IPS-NIHi7 (cell line): ENCODE measurements around the gene PAPSS1.
"Not testable (repeated sequence)": the region's sequence is repeated elsewhere in the genome, so short reads cannot be mapped to it uniquely, and the experiment has no call there.

Source experiments
- DNase-seq: peaks from one replicate; pipeline ENCODE4 v3.0.0; 2012; ENCODE audit warnings: mixed read lengths; ENCODE audit errors: extremely low spot score

Gene PAPSS1

DNA sequence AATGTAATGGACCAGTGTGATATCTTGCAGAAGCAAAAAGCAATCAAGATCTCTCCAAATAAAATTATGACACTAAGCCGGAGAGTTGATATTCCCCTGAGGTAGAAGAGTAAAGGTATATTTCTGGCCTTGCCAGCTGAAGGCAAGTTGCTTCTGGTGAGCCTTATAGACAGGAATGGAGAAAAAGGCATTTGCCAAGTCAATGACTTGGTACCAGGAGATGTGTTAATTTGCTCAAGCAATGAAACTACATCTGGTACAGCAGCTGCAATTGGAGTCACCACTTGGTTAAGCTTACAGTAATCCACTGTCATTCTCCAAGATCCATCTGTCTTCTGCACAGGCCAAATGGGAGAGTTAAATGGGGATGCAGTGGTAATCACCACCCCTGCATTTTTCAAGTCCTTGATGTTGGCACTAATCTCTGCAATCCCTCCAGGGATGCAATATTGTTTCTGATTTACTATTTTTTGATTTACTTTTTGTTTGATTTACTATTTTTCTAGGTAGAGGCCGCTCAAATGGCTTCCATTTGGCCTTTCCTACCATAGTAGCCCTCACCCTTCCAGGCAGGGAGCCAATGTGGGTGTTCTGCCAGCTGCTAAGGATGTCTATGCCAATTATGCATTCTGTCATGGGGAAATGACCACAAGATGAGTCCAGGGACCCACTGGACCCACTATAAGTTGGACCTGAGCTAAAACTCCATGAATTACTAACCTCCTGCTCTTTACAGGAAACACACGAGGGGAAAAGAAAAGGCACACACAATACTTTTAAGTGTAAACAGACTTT, 6.3 kb upstream of the PAPSS1 start:
- DNase-seq, result not testable (repeated sequence)

DNA sequence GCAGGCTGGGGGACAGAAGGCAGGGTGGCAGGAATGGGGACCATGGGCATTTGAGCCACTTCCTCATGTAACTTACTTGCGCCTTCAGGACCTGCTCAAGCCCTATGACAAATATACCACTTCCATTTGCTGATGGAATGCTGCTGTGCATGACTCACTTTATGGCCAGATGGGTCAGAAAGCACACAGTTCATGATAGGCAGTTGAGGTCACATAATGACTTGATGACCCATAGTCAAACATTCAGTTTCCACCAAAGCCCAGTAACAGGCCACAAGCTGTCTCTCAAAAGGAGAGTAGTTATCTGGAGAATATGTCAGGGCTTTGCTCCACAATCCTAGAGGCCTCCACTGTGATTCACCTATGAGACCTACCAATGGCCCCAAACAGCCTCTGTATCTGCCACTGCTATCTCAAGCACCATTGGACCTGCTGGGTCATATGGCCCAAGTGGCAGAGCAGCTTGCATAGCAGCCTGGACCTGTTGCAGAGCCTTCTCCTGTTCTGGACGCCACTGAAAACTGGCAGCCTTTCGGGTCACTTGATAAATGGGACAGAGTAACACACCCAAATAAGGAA, 5.3 kb upstream of the PAPSS1 start:
- no peak for DNase-seq

GRCh38 chr4:107723331-107723730, 3.3 kb upstream of the PAPSS1 start:
- DNase-seq, result not testable (repeated sequence)

DNA sequence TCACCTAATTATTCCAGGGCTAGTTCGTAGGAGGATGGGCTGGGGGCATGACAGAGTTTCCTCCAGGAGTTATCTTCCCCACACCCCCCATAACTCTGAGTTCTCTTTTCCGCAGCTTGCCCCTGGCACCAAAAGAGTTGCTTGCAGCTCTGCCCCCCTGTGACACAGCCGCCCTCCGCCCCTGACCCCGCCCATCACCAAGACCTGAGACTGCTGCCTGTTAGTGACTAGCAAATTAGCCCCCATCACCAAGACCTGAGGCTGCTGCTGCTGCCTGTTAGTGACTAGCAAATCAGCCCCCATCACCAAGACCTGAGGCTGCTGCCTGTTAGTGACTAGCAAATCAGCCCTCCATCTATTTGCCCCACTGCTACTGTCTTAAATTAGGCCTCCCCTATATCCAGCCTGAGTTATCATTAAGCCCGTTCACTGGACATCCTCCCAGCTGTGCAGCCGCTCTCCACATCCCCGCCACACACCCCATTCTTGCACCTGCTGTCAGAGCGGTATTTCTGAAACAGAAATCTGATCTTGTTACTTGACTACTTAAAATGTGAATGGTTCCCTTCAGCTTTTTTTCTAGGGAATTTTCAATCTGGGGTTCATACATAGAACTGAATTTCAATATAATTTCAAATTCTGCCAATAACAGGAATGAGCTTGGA, 1.5 kb upstream of the PAPSS1 start:
- DNase-seq, result peak; percentile 36

- peak; percentile 55 for DNase-seq
These were observed 670 bp downstream of the PAPSS1 start for GRCh38 chr4:107719207-107719921.

GRCh38 chr4:107718351-107718965, 1.6 kb downstream of the PAPSS1 start:
- DNase-seq, result no peak

- no peak for DNase-seq
These were observed 5.8 kb downstream of the PAPSS1 start for GRCh38 chr4:107714256-107714655.

- no peak for DNase-seq
These were observed 7.8 kb downstream of the PAPSS1 start for GRCh38 chr4:107712236-107712635.

GRCh38 chr4:107711831-107712230, 8.2 kb downstream of the PAPSS1 start:
- no peak for DNase-seq

- no peak for DNase-seq
These were observed 9.3 kb downstream of the PAPSS1 start for GRCh38 chr4:107710493-107711459.

DNA sequence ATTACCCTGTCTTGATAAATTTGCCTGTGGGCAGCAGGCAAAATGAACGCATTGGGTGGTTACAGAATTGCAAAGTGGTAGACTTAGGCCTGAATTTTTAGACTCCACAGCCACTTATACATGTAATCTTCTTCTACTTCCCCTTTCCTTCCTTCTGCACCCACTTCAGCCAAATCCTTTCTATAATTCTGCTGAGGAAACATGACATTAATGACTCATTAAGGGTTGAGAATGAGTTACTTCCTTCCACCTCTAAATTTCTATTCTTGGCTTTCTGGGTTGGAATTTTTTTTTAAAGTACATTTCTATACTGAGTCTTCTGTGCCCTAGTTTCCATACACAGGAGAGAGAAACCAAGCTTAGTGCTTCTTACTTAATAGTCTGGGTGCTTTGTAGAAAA, 10.1 kb downstream of the PAPSS1 start:
- DNase-seq, result no peak

GRCh38 chr4:107708225-107708624, 11.8 kb downstream of the PAPSS1 start:
- DNase-seq, result no peak

- DNase-seq, result no peak
These were observed 14.1 kb downstream of the PAPSS1 start for GRCh38 chr4:107705742-107706556.

DNA sequence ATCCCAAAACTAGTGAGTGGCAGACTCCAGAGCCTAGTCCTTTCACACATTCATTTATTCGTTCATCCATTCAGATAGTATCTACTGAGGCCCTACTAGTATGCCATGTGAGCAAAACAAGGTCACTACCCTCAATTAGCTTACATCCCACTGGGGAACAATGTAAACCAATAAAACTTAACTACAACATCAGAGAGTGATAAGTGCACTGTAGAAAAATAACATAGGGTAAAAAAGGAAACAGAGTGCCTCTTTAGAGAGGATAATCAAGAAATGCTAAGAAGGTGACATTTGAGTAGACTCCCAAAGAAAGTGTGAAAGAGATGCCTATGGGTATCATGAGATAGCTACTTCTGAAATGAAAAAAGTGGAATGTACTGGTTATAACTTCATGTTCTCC, 18.5 kb downstream of the PAPSS1 start:
- DNase-seq, result no peak

GRCh38 chr4:107699466-107700206, 20.4 kb downstream of the PAPSS1 start:
- no peak for DNase-seq

GRCh38 chr4:107696187-107696586, 23.8 kb downstream of the PAPSS1 start:
- DNase-seq, result not testable (repeated sequence)

GRCh38 chr4:107693132-107693531, 26.9 kb downstream of the PAPSS1 start:
- DNase-seq, result no peak

GRCh38 chr4:107692202-107692601, 27.8 kb downstream of the PAPSS1 start:
- no peak for DNase-seq

GRCh38 chr4:107691378-107691777, 28.7 kb downstream of the PAPSS1 start:
- no peak for DNase-seq
